ENCODE results near the gene CASP10. TPM values are rescaled to one million over a fixed set of nuclear protein-coding genes. Genes with fewer than 3 reads are reported as not detected.
A peak's percentile ranks its signal among the peaks of the same experiment; 100 is the strongest.
"Not testable (repeated sequence)": the region's sequence is repeated elsewhere in the genome, so short reads cannot be mapped to it uniquely, and the experiment has no call there.

CASP10 gene
- total RNA-seq, 2 donors from 2014 or later = 44.3 to 56.0 TPM

DNA sequence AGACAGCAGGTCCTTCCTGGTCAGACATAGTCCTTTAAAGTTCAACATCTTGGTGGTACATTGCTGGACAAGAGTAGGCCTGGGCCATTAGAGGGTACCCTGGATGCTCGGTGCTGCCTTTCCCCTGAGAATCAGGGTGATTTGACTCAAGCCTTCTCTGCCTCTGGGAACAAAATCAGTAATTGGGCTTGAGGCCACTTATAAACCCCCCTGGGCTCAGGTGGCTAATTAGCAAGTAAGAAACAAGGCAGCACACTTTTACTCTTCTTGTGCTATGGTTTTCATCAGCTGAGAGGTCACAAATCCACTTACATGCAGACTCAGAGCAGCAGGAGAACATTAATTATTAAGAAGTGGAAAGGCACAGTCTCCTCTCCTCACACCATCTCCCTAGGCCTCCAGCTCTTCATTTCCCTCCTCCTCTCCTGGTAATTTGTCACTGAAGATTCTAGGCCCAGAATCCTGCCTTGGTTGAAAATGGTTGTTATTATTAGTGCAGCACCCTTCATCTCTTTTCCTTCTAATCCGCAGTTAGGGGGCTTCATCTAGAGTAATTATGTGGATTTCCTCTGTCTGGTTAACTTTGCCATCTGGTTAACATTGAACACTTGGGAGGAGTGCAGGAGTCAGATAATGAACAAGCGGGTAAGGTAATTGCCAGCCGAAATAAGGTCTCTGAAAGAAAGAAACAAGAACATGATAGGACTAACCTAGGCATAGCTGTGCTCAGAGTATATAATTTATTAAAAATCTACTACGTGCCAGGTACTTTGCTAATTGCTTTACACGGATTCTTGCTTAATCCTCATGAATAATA is 29.7 kb upstream of the CASP10 start:
- ATAC-seq = no peak
- intact Hi-C loops (cut with DNase I, micrococcal nuclease) = no loop called here
- DNase-seq = no peak

DNA sequence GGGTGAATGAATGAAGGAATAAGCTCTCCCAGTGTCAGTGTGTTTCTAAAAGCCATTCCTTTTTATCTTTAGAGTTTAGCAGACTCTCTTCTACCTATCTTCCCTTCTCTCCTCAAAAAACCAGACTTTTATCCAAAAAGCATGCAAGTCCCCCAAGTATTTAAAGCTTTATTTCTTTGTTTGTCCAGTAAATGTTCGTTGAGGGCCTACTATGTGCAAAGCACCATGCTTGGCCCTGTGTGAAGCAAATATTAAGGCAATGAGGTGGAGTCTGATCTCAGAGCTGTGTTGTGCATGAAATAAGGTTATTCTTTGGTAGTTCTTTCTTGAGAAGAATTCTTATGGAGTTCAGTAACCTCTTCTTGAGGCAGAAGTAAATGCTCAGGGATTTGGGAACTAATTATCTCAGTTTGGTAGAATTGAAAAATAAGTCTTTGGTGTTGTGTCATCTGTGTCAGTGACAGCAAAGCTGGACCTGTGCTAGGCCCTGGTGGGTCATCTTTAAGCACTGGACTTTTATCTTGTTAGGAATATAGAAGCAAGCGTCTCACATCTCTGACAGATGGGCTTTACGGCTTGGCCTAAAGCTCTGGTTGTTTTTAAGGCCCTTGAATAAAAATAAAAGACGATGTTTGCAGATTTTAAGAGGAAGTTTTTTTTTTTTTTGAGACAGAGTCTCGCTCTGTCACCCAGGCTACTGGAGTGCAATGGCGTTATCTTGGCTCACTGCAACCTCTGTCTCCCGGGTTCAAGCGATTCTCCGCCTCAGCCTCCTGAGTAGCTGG is 28.1 kb upstream of the CASP10 start:
- no peak for ATAC-seq
- no peak for DNase-seq
- intact Hi-C loops (cut with DNase I, micrococcal nuclease) = loop anchor here in 1 of 2 donors (5.0 kb wide), 1 partner anchor 38 kb away; the partner anchor contains the start of gene CFLAR

DNA sequence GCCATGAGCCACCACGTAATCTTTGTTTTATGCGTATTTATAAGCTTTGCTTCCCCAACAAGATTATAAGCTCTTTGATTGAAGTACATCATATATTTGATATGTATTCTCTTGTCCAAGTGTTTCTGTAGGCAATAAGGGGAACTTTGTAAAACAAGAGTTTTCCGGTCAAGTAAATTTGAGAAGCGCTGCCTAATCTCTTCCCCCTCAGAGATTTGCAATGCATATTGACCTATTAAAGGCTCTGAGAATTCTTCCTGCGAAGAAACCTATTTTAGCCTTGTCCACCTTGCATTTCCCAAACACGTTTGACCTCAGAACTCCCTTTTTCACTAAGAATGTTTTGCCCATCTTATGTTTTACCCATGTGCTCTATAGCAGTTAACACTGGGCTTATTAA is 26.9 kb upstream of the CASP10 start:
- no peak for ATAC-seq
- DNase-seq = no peak
- intact Hi-C loops (cut with DNase I, micrococcal nuclease) = loop anchor here in 1 of 2 donors (5.0 kb wide), 1 partner anchor 39 kb away; the partner anchor contains the start of gene CFLAR

- intact Hi-C loops (cut with DNase I, micrococcal nuclease) = loop anchor here in 1 of 2 donors (5.0 kb wide), 1 partner anchor 39 kb away; the partner anchor contains the start of gene CFLAR
- DNase-seq (no peak), ATAC-seq (no peak)
Measured at GRCh38 chr2:201156640-201157039, 26.3 kb upstream of the CASP10 start.

DNA sequence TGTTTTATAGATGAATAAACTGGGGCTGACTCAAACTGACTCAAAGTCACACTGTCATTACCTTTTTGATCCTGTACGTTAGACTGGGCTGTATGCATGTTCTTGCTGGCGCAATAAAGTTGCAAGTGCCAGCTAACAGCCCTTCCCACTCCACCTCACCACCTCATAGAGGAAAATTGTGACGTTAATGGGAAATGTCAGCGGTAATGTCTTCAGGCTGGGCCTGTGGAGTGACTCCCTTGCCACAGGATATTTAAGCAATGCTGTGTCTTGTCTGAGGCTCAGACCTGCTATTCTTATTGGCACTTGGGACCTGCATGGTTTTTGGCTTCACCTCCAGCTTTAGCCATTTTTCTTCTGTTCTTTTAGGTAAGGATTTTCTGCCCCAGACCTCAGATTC is 25.2 kb upstream of the CASP10 start:
- DNase-seq (no peak), ATAC-seq (peak; percentile 80)
- intact Hi-C loops (cut with DNase I, micrococcal nuclease) = loop anchor here in 1 of 2 donors (5.0 kb wide), 1 partner anchor 40 kb away; the partner anchor contains the start of gene CFLAR

DNA sequence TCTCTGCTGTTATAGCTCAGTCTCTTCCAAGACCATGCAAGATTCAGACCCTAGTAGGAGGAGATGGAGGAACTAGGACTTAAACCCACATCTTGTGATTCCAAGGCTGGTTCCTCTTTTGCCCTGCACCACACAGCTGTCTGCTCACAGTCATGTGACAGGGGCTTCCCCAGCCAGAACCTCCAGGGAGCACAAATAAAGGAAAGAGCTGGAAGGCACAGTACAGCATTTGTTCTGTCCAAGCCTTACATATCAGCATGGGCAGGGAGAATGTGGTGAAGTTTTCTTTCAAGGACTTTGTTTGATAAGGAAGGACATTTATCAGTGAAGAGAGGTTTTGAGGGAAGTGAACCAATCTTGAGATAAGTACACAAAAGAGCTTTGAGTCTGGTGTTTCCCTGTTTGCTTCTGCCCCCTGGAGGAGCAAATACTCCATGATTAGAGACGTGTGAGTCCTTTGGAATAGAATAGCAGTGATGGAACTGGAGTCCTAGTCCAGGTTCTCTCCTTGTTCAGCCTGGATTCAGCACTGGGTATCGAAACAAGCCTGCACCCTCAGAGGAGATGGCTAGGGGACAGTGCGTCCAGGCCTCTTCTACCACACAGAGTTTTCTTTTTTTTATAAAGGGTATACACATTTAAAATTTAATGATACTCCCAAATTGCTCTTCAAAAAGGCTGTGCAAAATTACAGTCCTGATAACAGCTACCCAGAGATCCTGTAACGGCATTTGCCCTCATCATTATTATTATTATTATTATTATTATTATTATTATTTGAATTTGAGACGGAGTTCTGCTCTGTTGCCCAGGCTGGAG is 24.6 kb upstream of the CASP10 start:
- peak; percentile 68 to 80 for DNase-seq
- intact Hi-C loops (cut with DNase I, micrococcal nuclease) = loop anchor here in 1 of 2 donors (5.0 kb wide), 1 partner anchor 41 kb away; the partner anchor contains the start of gene CFLAR
- ATAC-seq = peak; percentile 81

GRCh38 chr2:201164166-201164565 is 18.8 kb upstream of the CASP10 start:
- DNase-seq = no peak
- ATAC-seq = no peak
- intact Hi-C loops (cut with DNase I, micrococcal nuclease) = loop anchor here in 1 of 2 donors (10.0 kb wide), 1 partner anchor 259 kb away; no protein-coding TSS in a partner anchor

- DNase-seq (no peak), ATAC-seq (no peak)
- intact Hi-C loops (cut with DNase I, micrococcal nuclease) = loop anchor here in 1 of 2 donors (10.0 kb wide), 1 partner anchor 263 kb away; no protein-coding TSS in a partner anchor
Measured at GRCh38 chr2:201167546-201167945, 15.4 kb upstream of the CASP10 start.

DNA sequence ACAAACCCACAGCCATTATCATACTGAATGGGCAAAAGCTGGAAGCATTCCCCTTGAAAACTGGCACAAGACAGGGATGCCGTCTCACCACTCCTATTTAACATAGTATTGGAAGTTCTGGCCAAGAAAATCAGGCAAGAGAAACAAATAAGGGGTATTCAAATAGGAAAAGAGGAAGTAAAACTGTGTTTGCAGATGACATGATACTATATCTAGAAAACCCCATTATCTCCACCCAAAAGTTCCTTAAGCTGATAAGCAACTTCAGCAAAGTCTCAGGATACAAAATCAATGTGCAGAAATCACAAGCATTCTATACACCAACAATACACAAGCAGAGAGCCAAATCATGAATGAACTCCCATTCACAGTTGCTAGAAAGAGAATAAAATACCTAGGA is 14.4 kb upstream of the CASP10 start:
- not testable (repeated sequence) for DNase-seq, ATAC-seq
- intact Hi-C loops (cut with DNase I, micrococcal nuclease) = loop anchor here in 1 of 2 donors (10.0 kb wide), 1 partner anchor 264 kb away; no protein-coding TSS in a partner anchor

DNA sequence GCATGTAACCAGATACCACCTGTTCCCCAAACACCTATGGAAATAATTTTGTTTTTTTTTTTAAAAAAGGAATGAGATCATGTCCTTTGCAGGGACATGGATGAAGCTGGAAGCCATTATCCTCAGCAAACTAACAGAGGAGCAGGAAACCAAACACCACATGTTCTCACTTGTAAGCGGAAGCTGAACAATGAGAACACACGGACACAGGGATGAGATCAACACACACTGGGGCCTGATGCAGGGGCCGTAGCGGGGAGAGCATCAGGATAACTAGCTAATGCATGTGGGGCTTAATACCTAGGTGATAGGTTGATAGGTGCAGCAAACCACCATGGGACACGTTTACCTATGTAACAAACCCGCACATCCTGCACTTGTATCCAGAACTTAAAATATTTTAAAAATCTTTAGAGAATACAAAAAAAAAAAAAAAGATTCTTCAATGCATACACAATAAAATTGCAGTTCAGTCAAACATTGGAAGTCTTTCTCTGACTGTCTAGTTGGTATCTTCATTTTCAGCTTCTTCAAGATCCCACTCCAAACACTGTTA is 11.6 kb upstream of the CASP10 start:
- intact Hi-C loops (cut with DNase I, micrococcal nuclease) = no loop called here
- ATAC-seq (no peak), DNase-seq (no peak)

- DNase-seq = no peak
- peak; percentile 33 for ATAC-seq
- intact Hi-C loops (cut with DNase I, micrococcal nuclease) = no loop called here
Measured at GRCh38 chr2:201172279-201172678, 10.7 kb upstream of the CASP10 start.

DNA sequence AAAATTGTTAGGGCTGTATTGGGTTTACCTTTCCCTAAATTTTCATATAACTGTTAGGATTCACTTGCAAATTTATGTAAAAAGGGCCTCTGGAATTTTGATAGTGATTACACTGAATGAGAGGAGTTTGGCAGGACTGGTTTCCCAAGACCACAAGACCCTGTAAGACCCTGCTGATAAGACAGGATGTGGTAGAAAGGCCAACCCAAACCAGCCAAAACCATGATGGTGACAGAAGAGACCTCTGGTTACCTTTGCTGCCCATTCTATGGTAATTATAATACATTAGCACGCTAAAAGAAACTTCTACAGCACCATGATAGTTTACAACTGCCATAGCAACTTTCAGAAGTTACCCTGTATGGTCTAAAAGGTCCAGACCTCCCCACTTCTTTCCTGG is 8.3 kb upstream of the CASP10 start:
- DNase-seq (no peak), ATAC-seq (no peak)
- intact Hi-C loops (cut with DNase I, micrococcal nuclease) = loop anchor here in 1 of 2 donors (5.0 kb wide), 1 partner anchor 272 kb away; no protein-coding TSS in a partner anchor

DNA sequence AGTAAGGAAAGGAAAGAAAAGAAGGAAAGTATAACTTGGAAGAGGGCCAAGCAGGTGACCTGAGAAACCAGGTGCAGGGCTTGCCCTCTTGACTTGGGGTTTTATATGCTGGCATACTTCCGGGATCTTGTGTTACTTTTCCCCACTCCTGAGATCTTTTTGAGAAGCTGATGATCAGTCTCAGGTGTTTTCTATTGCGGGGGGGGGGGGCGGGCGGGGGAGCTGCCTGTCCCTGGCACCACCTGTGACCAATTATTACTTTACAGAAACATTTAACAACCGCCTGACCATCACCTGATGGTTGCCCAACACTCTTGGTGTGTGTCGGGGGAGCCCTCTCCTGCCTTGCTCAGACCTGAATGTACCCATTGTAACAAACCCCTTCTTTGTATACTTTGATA is 6.9 kb upstream of the CASP10 start:
- DNase-seq = peak in 1 of 2 donors; percentile 62
- peak; percentile 62 for ATAC-seq
- intact Hi-C loops (cut with DNase I, micrococcal nuclease) = loop anchor here in 1 of 2 donors (5.0 kb wide), 1 partner anchor 274 kb away; no protein-coding TSS in a partner anchor

GRCh38 chr2:201180010-201180409 is 2.9 kb upstream of the CASP10 start:
- DNase-seq (no peak), ATAC-seq (peak; percentile 11)
- intact Hi-C loops (cut with DNase I, micrococcal nuclease) = no loop called here

DNA sequence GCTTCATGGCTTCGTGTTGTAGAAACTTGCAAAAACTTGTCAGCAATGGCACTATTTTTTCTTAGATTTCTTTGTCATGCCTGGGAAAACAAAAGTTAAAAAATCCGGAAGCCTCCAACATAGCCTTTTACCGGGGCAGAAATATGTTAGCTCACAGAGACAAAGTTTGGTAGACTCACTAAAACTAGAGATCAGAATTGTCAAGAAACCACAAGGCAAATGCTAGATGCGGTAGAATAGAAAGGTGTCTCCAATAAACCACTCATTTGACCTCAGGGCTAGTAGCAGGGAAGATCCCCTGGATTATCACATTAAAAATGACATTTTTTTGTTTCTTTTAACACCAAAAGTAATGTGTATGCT is 405 bp downstream of the CASP10 start:
- intact Hi-C loops (cut with DNase I, micrococcal nuclease) = no loop called here
- no peak for DNase-seq
- peak; percentile 20 for ATAC-seq

DNA sequence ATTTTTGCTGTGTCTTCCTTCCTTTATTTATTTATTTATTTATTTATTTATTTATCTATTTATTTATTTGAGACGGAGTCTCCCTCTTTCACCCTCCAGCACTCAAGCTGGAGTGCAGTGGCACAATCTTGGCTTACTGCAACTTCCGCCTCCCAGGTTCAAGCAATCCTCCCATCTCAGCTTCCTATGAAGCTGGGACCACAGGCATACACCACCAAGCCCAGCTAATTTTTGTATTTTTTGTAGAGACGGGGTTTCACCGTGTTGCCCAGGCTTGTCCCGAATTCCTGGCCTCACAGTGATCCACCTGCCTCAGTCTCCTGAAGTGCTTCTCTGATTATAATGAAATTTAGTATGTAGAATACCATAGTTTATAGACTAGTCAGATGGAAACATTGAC is 894 bp downstream of the CASP10 start:
- peak; percentile 48 for ATAC-seq
- DNase-seq = peak; percentile 32 to 47
- intact Hi-C loops (cut with DNase I, micrococcal nuclease) = not testable (repeated sequence)

DNA sequence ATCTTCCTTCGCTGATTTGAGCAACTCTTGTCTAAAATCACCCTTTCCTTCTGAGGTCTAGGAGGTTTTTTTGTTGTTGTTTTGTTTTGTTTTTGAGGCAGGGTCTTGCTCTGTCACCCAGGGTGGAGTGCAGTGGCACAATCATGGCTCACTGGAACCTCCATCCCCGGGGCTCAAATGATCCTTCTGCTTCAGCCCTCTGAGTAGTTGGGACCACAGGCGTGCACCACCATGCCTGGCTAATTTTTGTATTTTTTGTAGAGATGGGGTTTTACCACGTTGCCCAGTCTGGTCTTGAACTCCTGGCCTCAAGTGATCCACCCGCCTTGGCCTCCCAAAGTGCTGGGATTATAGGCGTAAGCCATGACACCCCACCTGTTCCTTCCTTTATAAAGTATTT is 1.3 kb downstream of the CASP10 start:
- ATAC-seq; intact Hi-C loops (cut with DNase I, micrococcal nuclease); DNase-seq: not testable (repeated sequence)

- intact Hi-C loops (cut with DNase I, micrococcal nuclease) = no loop called here
- no peak for DNase-seq
- no peak for ATAC-seq
Measured at GRCh38 chr2:201185863-201186262, 2.9 kb downstream of the CASP10 start.
